Adipose tissue (tissue), 3 donors: ENCODE data around the gene SOD2. TPM values are rescaled to one million over a fixed set of nuclear protein-coding genes. Genes with fewer than 3 reads are reported as not detected.
"Not testable (repeated sequence)": the region's sequence is repeated elsewhere in the genome, so short reads cannot be mapped to it uniquely, and the experiment has no call there.

Experiments used
- H3K27ac ChIP-seq: one replicate; pipeline ENCODE4 v1.5.1; 2013; ENCODE audit warnings: low read depth, low read length
- WGBS, 3 donors: extraction: QIAGEN DNeasy Blood & Tissue Kit; methylation state at CpG; one replicate each; pipeline ENCODE4 v1.1.7; 2013; 5-methylcytosine and 5-hydroxymethylcytosine counted together
- polyA plus RNA-seq, 3 donors: library from polyadenylated mRNA; stranded (reverse); fragments of 200-250 nt; gene quantifications; one replicate each; pipeline ENCODE4 v1.2.3, GENCODE V29; 2013
- donor health status: healthy with polysubstance abuse.
- donor health status: Bipolar disorder and iron deficiency.
- donor health status: healthy.

SOD2 gene
- polyA plus RNA-seq, result 1,000 to 10,000 TPM in 1 of 3 donors, 100 to 1,000 TPM in 2; 315 to 1,671 (median 608) TPM

DNA sequence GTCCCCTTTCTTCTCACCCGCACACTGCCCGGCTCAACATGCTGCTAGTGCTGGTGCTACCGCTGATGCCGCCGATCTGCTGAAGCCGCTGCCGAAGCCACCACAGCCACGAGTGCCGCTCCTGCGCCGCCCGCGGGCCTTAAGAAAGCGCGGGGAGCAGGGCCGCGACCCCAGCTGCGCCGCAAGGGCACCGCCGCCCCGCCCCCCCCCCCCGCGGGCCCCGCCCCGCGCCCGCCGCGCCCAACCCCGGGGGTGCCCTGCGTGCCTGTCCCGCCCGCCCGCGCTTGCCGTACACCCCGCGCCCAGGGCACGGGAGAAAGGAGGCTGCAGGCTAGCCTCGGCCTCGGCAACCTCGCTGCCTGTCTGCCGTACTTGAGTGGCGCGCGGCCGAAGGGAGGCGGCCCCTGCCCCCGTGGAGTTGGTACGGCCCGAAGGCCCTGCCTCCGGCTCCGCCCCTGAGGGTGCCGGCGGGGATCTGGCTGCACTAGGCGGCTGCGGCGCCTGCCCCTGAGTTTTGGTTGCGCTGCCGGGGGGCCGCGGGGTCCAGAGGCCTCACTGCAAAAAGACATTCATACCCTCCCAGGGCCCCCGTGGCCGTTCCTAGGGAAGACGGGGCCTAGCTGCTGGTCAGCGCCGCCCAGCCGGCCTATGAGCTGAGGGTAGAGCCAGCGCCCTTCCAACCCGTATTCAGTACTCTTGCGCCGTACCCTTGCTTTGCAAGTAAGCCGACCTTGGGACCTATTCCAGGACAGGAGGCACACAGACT lies at the start of gene SOD2:
TSS of gene SOD2 (minus strand) at position 114 of the 766 bp plus-strand sequence. CDS start at position 40, 74 bp downstream.
- peak within 1 kb of the TSS; percentile 80 for H3K27ac ChIP-seq
- WGBS, 3 donors, result 0% methylated on average over 44 to 74 of the region's 74 CpGs

GRCh38 chr6:159742165-159742564 lies 49.1 kb upstream of the SOD2 start:
- H3K27ac ChIP-seq, result no peak overlapping the region
- WGBS, 3 donors, result 73 to 91% (median 81%) methylated on average over 1 of the region's 1 CpG

- H3K27ac ChIP-seq, result no peak overlapping the region
- WGBS, 3 donors, result 51 to 58% (median 56%) methylated on average over 3 of the region's 3 CpGs
Observed at GRCh38 chr6:159739341-159739740, 46.3 kb upstream of the SOD2 start.

- H3K27ac ChIP-seq, result no peak overlapping the region
- WGBS, 3 donors, result 83 to 96% (median 92%) methylated on average over 7 of the region's 7 CpGs
Observed at GRCh38 chr6:159736908-159737307, 43.9 kb upstream of the SOD2 start.

DNA sequence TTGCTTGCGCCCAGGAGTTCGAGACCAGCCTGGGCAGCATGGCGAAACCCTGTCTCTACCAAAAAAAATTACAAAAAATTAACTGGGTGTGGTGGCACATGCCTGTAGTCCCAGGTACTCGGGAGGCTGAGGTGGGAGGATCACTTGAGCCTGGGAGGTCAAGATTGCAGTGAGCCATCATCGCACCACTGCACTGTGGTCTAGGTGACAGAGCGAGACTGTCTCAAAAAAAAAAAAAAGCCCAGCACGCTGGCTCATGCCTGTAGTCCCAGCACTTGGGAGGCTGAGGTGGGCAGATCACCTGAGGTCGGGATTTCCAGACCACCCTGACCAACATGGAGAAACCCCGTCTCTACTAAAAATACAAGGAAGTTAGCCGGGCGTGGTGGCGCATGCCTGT lies 40.4 kb upstream of the SOD2 start:
- H3K27ac ChIP-seq, result not testable (repeated sequence)
- WGBS, 3 donors, result 90 to 96% (median 93%) methylated on average over 12 of the region's 12 CpGs

DNA sequence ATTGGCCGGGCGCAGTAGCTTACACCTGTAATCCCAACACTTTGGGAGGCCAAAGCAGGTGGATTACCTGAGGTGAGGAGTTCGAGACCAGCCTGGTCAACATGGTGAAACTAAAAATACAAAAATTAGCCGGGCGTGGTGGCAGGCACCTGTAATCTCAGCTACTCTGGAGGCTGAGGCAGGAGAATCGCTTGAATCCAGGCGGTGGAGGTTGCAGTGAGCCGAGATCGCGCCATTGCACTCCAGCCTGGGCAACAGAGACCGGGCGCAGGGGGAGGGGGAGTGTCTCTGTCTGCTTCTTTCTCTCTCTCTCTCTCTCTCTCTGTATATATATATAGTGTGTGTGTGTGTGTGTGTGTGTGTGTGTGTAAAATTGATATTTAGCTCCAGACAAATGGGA lies 39.5 kb upstream of the SOD2 start:
- H3K27ac ChIP-seq, result not testable (repeated sequence)
- 89 to 94% (median 92%) methylated on average over 12 of the region's 12 CpGs for WGBS, 3 donors

GRCh38 chr6:159730332-159730676 lies 37.3 kb upstream of the SOD2 start:
- WGBS, 3 donors, result 56 to 75% (median 75%) methylated on average over 6 of the region's 6 CpGs
- H3K27ac ChIP-seq, result no peak overlapping the region

- no peak overlapping the region for H3K27ac ChIP-seq
- WGBS, 3 donors, result 18 to 29% (median 28%) methylated on average over 4 of the region's 4 CpGs
Observed at GRCh38 chr6:159729598-159730331, 36.7 kb upstream of the SOD2 start.

DNA sequence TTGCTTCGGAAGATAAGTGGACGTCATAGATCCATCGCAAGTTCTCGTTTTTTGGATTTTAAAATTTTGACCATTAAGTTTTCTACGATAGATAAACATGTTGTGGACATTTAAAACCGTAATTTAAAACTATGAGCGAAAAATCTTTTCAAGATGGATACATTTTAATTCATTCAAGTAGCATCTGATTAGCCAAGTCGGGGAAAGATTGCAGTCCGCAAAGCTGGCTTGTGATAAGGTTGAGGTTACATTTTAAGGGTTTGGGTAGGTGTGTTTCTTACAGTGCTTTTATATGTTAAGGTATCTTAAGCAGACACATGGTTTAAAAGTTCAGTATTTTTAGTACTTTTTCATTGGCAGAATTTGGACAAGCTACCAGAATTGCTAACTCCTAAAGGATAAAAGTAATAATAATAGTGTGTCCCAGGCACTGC lies 35.5 kb upstream of the SOD2 start:
- WGBS, 3 donors, result 1% methylated on average over 9 of the region's 9 CpGs
- H3K27ac ChIP-seq, result no peak overlapping the region

DNA sequence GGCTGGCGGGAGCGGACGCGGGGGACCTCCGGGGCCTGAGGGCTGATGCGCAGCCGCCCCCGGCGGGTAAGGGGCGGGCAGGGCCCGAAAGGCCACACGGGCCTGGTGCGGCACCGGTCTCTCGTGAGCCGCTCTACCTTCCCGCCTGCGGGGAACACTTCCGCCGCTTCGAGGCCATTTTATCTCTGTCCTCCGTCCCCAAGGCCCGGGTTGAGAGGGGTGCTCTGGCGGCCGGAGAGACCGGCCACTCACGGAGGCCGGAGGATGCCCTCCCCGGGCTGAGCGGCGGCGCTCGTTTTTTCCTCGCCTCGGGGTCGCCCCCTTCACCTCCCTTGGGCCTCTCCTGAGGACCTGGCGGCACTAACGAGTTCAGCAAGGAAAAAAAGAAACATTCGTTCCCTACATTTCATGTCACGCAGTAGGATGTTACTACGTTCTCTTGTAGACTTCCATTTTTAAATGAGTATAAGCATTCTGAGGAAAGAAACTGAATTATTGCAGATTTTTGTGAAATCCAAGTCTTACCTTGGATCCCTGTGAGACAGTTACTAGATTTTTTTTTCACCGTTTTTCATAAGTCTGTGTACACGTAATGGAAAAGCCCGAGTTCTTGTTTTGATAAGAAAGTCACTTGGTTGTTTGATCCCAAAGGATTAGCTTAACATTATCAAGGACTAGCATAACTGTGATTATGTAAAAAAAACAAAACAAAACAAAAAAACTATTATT lies 34.8 kb upstream of the SOD2 start:
- 0% methylated on average over 41 to 44 of the region's 44 CpGs for WGBS, 3 donors
- peak overlapping the region; percentile 98 for H3K27ac ChIP-seq

- 0% methylated on average over 81 to 93 of the region's 93 CpGs for WGBS, 3 donors
- peak within 1 kb of the TSS; percentile 98 for H3K27ac ChIP-seq
Observed at GRCh38 chr6:159726918-159727716, 34.1 kb upstream of the SOD2 start, which contains the start of gene WTAP. Gene WTAP (plus strand): TSS chr6:159727506. CDS start chr6:159736266, 8,760 bp downstream.

DNA sequence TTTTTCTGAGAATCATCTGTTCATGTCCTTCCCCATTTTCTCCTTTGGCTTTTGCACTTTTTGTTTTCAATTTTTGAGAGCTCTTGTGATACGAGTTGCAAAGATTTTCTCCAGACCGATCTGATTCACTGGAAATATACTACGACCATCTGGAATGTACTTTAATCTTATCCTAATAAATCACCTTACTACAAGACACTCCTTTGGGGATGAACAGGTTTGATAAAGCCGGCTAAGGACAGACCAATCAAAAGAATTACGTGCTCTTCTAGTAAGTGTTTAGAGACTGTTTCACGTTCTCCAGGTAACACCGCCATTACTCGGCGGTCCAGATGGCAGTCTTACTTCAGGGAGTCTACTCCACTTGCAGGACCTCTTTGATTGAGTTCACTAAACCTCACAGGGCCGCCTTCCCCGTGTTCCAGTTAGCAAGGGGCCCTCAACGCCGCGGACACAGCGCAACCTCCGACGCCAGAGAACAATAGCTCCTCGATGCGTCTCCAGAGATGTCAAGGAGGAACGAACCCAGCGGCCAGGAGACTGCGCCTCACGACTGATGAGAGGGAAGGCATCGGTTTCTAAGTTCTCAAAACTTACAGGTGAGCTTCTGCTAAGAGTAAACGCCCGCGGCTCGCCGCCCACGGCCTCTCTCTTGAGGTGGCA lies 33.3 kb upstream of the SOD2 start:
- WGBS, 3 donors, result 1% methylated on average over 30 of the region's 30 CpGs
- peak overlapping the region; percentile 98 for H3K27ac ChIP-seq

- not testable (repeated sequence) for H3K27ac ChIP-seq
- 93 to 97% (median 95%) methylated on average over 3 of the region's 3 CpGs for WGBS, 3 donors
Observed at GRCh38 chr6:159725208-159725607, 32.2 kb upstream of the SOD2 start.

GRCh38 chr6:159724778-159725177 lies 31.7 kb upstream of the SOD2 start:
- 92 to 94% (median 93%) methylated on average over 4 of the region's 4 CpGs for WGBS, 3 donors
- H3K27ac ChIP-seq, result no peak overlapping the region

GRCh38 chr6:159723259-159723658 lies 30.2 kb upstream of the SOD2 start:
- WGBS, 3 donors, result 87 to 98% (median 95%) methylated on average over 2 of the region's 2 CpGs

DNA sequence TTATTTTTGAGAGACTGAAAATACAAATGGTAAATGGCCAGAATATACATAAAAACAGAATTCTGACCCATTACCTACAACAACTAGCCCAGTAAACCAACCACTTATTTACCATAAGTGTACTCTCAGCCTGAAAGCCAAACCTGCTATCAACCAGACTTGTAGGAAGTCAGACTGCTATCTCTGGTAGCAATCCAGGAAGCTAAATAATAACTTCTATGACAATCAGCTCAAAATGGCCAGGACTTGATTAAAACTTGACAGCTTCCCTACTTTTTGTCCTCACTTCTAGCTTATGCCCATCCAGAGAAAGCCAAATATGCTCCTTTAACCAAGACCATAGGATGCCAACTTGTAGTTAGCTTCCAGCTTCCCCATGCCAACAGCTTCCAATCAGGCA lies 29.6 kb upstream of the SOD2 start:
- H3K27ac ChIP-seq, result no peak overlapping the region

More at GRCh38 chr6:159723259-159723658, 30.2 kb upstream of the SOD2 start:
- no peak overlapping the region for H3K27ac ChIP-seq

- not testable (repeated sequence) for H3K27ac ChIP-seq
- WGBS, 3 donors, result 95 to 99% (median 98%) methylated on average over 3 of the region's 3 CpGs
Observed at GRCh38 chr6:159721981-159722380, 28.9 kb upstream of the SOD2 start.

DNA sequence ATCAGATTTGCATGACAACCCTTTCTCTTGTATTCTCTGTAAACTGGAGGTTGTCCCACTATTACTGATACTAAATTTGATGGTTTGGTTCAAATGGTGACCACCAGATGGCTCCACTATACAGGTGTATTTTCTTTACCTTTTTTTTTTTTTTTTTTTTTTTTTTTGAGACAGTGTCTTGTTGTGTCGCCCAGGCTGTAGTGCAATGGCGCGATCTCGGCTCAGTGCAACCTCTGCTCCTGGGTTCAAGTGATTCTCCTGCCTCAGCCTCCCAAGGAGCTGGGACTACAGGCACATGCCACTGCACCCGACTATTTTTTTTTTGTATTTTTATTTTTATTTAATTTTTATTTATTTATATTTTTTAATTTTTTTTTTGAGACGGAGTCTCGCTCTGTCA lies 27.7 kb upstream of the SOD2 start:
- no peak overlapping the region for H3K27ac ChIP-seq
- WGBS, 3 donors, result 51 to 76% (median 71%) methylated on average over 7 of the region's 7 CpGs
